ENCODE measurements around the gene EMILIN2. TPM values are rescaled to one million over a fixed set of nuclear protein-coding genes. Genes with fewer than 3 reads are reported as not detected.
A peak's percentile ranks its signal among the peaks of the same experiment; 100 is the strongest.

The EMILIN2 gene
- total and polyA plus RNA-seq, 2 of the 13 experiments (the other 11 are each of a cell fraction or from before 2014, with no cell fraction given) = 7.6 to 8.2 TPM

- no peak for FAIRE-seq
These were observed 62.8 kb downstream of the EMILIN2 start for GRCh38 chr18:2909431-2910140.

More at GRCh38 chr18:2909431-2910140, 62.8 kb downstream of the EMILIN2 start:
- Histone ChIP-seq H3K27ac (ENCODE audit: extremely low read length, insufficient read depth, low read length) (no peak overlapping the region), H3K9me3 (ENCODE audit: low read length) (no peaks in the 10 kb centered on the region), H4K20me1 (ENCODE audit: insufficient read depth, low read length) (peaks cover 10% of the 10 kb centered on the region), H3K9ac (ENCODE audit: insufficient read depth, low read depth, low read length) (no peak overlapping the region), H2AFZ (ENCODE audit: low read length) (no peak overlapping the region), H3K4me2 (ENCODE audit: low read depth, low read length) (no peak overlapping the region), H3K36me3 (replicated peaks in 1 of 2; ENCODE audit: control insufficient read depth in 1 of 2, insufficient read depth in 2 of 2, low read length in 2 of 2) (peaks cover 22 to 47% of the 10 kb centered on the region in 2 experiments), H3K79me2 (ENCODE audit: insufficient read depth, low read length) (peaks cover 8% of the 10 kb centered on the region), H3K27me3 (ENCODE audit: control insufficient read depth in 1 of 2, insufficient read depth in 2 of 2, low read length in 2 of 2) (peaks cover 0 to 5% of the 10 kb centered on the region in 2 experiments; a peak in 3 of 5 replicates), H3K4me3 (replicated peaks in 1 of 3; ENCODE audit: insufficient read depth in 1 of 3, low read depth in 2 of 3, low read length in 3 of 3) (no peak overlapping the region), H3K4me1 (ENCODE audit: insufficient read depth, low read length) (peaks cover 24% of the 10 kb centered on the region)
- ChIA-PET CTCF (ENCODE audit: low intra/inter-chr PET ratio, low total read pairs) (no interaction called here), POLR2A (no interaction called here)
- intact Hi-C loops (cut with micrococcal nuclease; ENCODE audit: unreplicated experiment) = loop anchor here (10.0 kb wide), 1 partner anchor 145 kb away; no protein-coding TSS in a partner anchor
- in situ Hi-C loops (cut with HindIII; ENCODE audit: extremely low pct_ligation_motif_present, low pct_unique_long_range_greater_than_20kb) = no loop called here
- no peak for ATAC-seq
- TF ChIP-seq RBFOX2 (IDR thresholded peaks at IDR 0.05; ENCODE audit: low read depth, low read length) = peak; percentile 38; the same call in 1 of the 2 replicates
- TF ChIP-seq, protein P1, sequence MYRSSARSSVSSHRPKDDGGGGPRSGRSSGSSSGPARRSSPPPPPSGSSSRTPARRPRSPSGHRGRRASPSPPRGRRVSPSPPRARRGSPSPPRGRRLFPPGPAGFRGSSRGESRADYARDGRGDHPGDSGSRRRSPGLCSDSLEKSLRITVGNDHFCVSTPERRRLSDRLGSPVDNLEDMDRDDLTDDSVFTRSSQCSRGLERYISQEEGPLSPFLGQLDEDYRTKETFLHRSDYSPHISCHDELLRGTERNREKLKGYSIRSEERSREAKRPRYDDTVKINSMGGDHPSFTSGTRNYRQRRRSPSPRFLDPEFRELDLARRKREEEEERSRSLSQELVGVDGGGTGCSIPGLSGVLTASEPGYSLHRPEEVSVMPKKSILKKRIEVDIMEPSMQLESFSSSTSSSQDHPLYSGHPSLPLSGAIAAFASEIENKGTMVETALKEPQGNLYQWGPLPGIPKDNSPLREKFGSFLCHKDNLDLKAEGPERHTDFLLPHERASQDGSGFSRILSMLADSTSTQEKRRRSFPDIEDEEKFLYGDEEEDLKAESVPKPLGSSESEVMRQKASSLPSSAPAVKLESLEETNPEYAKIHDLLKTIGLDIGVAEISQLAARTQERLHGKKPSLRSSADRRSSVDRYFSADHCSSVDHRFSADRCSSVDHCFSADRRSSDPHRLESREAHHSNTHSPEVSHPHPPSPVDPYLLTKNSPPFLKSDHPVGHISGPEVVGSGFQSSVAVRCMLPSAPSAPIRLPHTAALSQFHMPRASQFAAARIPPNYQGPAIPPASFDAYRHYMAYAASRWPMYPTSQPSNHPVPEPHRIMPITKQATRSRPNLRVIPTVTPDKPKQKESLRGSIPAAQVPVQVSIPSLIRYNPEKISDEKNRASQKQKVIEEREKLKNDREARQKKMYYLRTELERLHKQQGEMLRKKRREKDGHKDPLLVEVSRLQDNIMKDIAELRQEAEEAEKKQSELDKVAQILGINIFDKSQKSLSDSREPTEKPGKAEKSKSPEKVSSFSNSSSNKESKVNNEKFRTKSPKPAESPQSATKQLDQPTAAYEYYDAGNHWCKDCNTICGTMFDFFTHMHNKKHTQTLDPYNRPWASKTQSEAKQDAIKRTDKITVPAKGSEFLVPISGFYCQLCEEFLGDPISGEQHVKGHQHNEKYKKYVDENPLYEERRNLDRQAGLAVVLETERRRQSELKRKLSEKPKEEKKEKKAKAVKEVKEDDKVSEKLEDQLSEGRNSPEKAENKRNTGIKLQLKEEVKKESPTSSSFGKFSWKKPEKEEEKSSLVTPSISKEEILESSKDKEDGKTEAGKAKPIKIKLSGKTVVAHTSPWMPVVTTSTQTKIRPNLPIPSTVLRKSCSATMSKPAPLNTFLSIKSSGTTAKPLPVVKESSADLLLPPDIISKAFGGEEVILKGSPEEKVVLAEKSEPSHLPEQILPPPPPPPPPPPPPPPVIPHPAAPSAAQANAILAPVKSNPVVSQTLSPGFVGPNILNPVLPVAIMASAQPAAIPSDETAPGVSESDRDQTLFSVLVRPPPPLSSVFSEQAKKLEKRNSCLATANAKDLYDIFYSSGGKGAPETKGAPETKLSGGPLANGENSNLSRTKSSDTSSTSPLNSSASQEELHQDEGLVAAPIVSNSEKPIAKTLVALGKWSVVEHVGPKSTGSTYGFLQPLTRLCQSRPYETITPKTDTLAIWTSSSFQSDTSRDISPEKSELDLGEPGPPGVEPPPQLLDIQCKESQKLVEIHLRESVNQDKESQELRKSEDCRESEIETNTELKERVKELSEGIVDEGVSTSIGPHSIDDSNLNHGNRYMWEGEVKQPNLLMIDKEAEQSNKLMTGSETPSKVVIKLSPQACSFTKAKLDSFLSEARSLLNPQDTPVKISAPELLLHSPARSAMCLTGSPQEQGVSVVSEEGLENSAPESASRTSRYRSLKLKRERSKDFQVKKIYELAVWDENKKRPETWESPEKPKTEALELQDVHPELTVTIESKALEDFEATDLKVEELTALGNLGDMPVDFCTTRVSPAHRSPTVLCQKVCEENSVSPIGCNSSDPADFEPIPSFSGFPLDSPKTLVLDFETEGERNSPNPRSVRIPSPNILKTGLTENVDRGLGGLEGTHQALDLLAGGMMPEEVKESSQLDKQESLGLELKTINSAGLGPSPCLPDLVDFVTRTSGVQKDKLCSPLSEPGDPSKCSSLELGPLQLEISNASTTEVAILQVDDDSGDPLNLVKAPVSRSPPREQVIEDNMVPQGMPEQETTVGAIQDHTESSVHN (CRISPR knock-in tag; IDR thresholded peaks at IDR 0.05) = 0 out of 2 replicates have a peak, but pooled peaks have one; percentile 15
- TF ChIP-seq DMAP1 (CRISPR knock-in tag; IDR thresholded peaks at IDR 0.05) = no peak
- no peak for TF ChIP-seq ZNF639 (CRISPR knock-in tag; conservative IDR thresholded peaks at IDR 0.05)
- peak; percentile 47 for TF ChIP-seq POLR2G (IDR thresholded peaks at IDR 0.05; ENCODE audit: low read depth, low read length)
- DNase-seq (ENCODE audit: low spot score) = no peak
- 94% methylated on average over 21 of the region's 22 CpGs for WGBS (ENCODE audit: low lambda C conversion rate)
- no TSS peak for BruUV-seq (replicated peaks)

Data from HepG2 (cell line).